HepG2 (cell line): Measurements from ENCODE around the gene KATNB1. TPM values are rescaled to one million over a fixed set of nuclear protein-coding genes. Genes with fewer than 3 reads are reported as not detected.

Source experiments
- CBFB ChIP-seq: sonication (generic); formaldehyde crosslinking; IDR thresholded peaks from 2 replicates; pipeline ENCODE4 v1.4.0; 2020; ENCODE audit warnings: missing genetic modification reagents
- EP300 ChIP-seq, 3 experiments: sonication (generic) in 1 of 3; formaldehyde crosslinking in 1 of 3; IDR thresholded peaks; 2 replicates each; pipeline versions ENCODE4 v1.5.1 to v1.6.1; 2011 to 2020; ENCODE audit warnings: low read depth in 2 of 3, low read length in 2 of 3, borderline replicate concordance in 1 of 3, improper control_type of control experiment in 1 of 3, mild to moderate bottlenecking in 1 of 3, missing genetic modification reagents in 1 of 3, moderate library complexity in 1 of 3
- FOXC1 ChIP-seq: sonication (generic); formaldehyde crosslinking; IDR thresholded peaks from 2 replicates; pipeline ENCODE4 v1.8.0; 2022; ENCODE audit warnings: mild to moderate bottlenecking, missing genetic modification reagents, borderline replicate concordance
- FOXO1 ChIP-seq: sonication (generic); formaldehyde crosslinking; IDR thresholded peaks from 2 replicates; pipeline ENCODE4 v1.4.0; 2020; ENCODE audit warnings: missing genetic modification reagents
- FOXO4 ChIP-seq: sonication (generic); formaldehyde crosslinking; conservative IDR thresholded peaks from 2 replicates; pipeline ENCODE4 v1.8.1; 2023; ENCODE audit warnings: missing genetic modification reagents
- MAZ ChIP-seq, 2 experiments: sonication (generic) in 1 of 2; formaldehyde crosslinking in 1 of 2; IDR thresholded peaks; 2 replicates each; pipeline versions ENCODE4 v1.5.0 to v1.6.1; 2012 to 2020; ENCODE audit warnings: low read depth in 2 of 2, mild to moderate bottlenecking in 2 of 2, borderline replicate concordance in 1 of 2, improper control_type of control experiment in 1 of 2, low read length in 1 of 2, missing genetic modification reagents in 1 of 2, moderate library complexity in 1 of 2
- ZKSCAN8 ChIP-seq: IDR thresholded peaks from 2 replicates; pipeline ENCODE4 v1.6.1; 2016; ENCODE audit warnings: borderline replicate concordance, missing genetic modification reagents, missing compliant biosample characterization
- ZNF121 ChIP-seq: sonication (generic); formaldehyde crosslinking; IDR thresholded peaks from 2 replicates; pipeline ENCODE4 v1.5.0; 2020; ENCODE audit warnings: mild to moderate bottlenecking, missing genetic modification reagents
- ZNF205 ChIP-seq: IDR thresholded peaks from 2 replicates; pipeline ENCODE4 v1.6.1; 2018; ENCODE audit warnings: missing biosample characterization, missing genetic modification reagents
- ZNF333 ChIP-seq: sonication (generic); formaldehyde crosslinking; IDR thresholded peaks from 2 replicates; pipeline ENCODE4 v1.4.0; 2020; ENCODE audit warnings: mild to moderate bottlenecking, missing genetic modification reagents, borderline replicate concordance
- ZNF589 ChIP-seq: sonication (generic); formaldehyde crosslinking; conservative IDR thresholded peaks from 2 replicates; pipeline ENCODE4 v1.8.0; 2022; ENCODE audit warnings: mild to moderate bottlenecking, moderate library complexity, missing genetic modification reagents
- ZNF629 ChIP-seq: sonication (generic); formaldehyde crosslinking; conservative IDR thresholded peaks from 2 replicates; pipeline ENCODE4 v1.5.0; 2020; ENCODE audit warnings: missing genetic modification reagents
- ZNF772 ChIP-seq: sonication (generic); formaldehyde crosslinking; IDR thresholded peaks from 2 replicates; pipeline ENCODE4 v1.5.0; 2020; ENCODE audit warnings: mild to moderate bottlenecking, missing genetic modification reagents
- ZNF839 ChIP-seq: sonication (generic); formaldehyde crosslinking; IDR thresholded peaks from 2 replicates; pipeline ENCODE4 v1.4.0; 2020; ENCODE audit warnings: missing genetic modification reagents, mild to moderate bottlenecking, borderline replicate concordance
- ZXDC ChIP-seq: sonication (generic); formaldehyde crosslinking; IDR thresholded peaks from 2 replicates; pipeline ENCODE4 v1.5.0; 2020; ENCODE audit warnings: mild to moderate bottlenecking, missing genetic modification reagents
- polyA plus RNA-seq, 8 experiments: library from polyadenylated mRNA; depleted of rRNA in 3 of 8; stranded (reverse) in 7 of 8; unstranded in 1 of 8; fragments of >200 nt; fragmentation: Illumina TruSeq in 4 of 8; extraction: Trizol in 4 of 8; gene quantifications; 2 replicates each; pipeline versions ENCODE4 v1.2.1 to v1.2.3, GENCODE V29; 2011 to 2016; ENCODE audit warnings: low read depth in 4 of 8, missing spikeins in 1 of 8, mixed read lengths in 1 of 8; ENCODE audit not compliant: insufficient read depth in 1 of 8
- total RNA-seq, 5 experiments: library from RNA; depleted of rRNA; stranded (reverse); fragments of >200 nt; fragmentation: Illumina TruSeq; extraction: Trizol; gene quantifications; 2 replicates each; pipeline ENCODE4 v1.2.3, GENCODE V29; 2016; ENCODE audit warnings: low read depth in 1 of 5
- TF ChIP-seq, protein P1 (sequence below): sonication (generic); formaldehyde crosslinking; IDR thresholded peaks from 2 replicates; pipeline ENCODE4 v1.9.0; 2022; ENCODE audit warnings: missing genetic modification reagents, mild to moderate bottlenecking, borderline replicate concordance

Gene KATNB1
- total and polyA plus RNA-seq, 2 of the 13 experiments (the other 11 are each of a cell fraction or from before 2014, with no cell fraction given) = 31.5 to 43.5 TPM

- TF ChIP-seq, protein P1, sequence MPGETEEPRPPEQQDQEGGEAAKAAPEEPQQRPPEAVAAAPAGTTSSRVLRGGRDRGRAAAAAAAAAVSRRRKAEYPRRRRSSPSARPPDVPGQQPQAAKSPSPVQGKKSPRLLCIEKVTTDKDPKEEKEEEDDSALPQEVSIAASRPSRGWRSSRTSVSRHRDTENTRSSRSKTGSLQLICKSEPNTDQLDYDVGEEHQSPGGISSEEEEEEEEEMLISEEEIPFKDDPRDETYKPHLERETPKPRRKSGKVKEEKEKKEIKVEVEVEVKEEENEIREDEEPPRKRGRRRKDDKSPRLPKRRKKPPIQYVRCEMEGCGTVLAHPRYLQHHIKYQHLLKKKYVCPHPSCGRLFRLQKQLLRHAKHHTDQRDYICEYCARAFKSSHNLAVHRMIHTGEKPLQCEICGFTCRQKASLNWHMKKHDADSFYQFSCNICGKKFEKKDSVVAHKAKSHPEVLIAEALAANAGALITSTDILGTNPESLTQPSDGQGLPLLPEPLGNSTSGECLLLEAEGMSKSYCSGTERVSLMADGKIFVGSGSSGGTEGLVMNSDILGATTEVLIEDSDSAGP (CRISPR knock-in tag) = peak; percentile 92; the same call in 1 of the 2 replicates
- TF ChIP-seq ZNF121 (CRISPR knock-in tag) (peak; percentile 84; the same call in 1 of the 2 replicates), ZXDC (CRISPR knock-in tag) (peak; percentile 48; the same call in 1 of the 2 replicates), ZNF589 (CRISPR knock-in tag) (0 out of 2 replicates have a peak, but pooled peaks have one; percentile 72), EP300 (IDR thresholded peaks at IDR 0.05; ENCODE audit: low read depth in 2 of 2, low read length in 2 of 2) (0 out of 4 replicates have a peak, but pooled peaks of 1 of the 2 experiments have one; percentile 24), EP300 (CRISPR knock-in tag; IDR thresholded peaks at IDR 0.05; ENCODE audit: borderline replicate concordance) (no peak), ZNF772 (CRISPR knock-in tag) (peak; percentile 41), FOXO4 (CRISPR knock-in tag) (0 out of 2 replicates have a peak, but pooled peaks have one; percentile 85), ZNF629 (CRISPR knock-in tag) (peak; percentile 4; the same call in 1 of the 2 replicates), MAZ (IDR thresholded peaks at IDR 0.05; ENCODE audit: borderline replicate concordance, low read depth, low read length) (peak; percentile 67; the same call in 1 of the 2 replicates), MAZ (CRISPR knock-in tag; IDR thresholded peaks at IDR 0.05; ENCODE audit: low read depth) (peak; percentile 66), ZNF839 (0 out of 2 replicates have a peak, but pooled peaks have one; percentile 69), FOXC1 (CRISPR knock-in tag) (peak; percentile 79), ZNF205 (CRISPR knock-in tag) (peak; percentile 93), ZKSCAN8 (CRISPR knock-in tag) (no peak), FOXO1 (CRISPR knock-in tag) (peak; percentile 93), ZNF333 (CRISPR knock-in tag) (0 out of 2 replicates have a peak, but pooled peaks have one; percentile 67), CBFB (CRISPR knock-in tag) (peak; percentile 24; the same call in 1 of the 2 replicates)
Observed at GRCh38 chr16:57797526-57798266, 62.1 kb downstream of the KATNB1 start (continued).
